ENCODE results near the gene HCFC2.
"Not testable (repeated sequence)": the region's sequence is repeated elsewhere in the genome, so short reads cannot be mapped to it uniquely, and the experiment has no call there.

DNA sequence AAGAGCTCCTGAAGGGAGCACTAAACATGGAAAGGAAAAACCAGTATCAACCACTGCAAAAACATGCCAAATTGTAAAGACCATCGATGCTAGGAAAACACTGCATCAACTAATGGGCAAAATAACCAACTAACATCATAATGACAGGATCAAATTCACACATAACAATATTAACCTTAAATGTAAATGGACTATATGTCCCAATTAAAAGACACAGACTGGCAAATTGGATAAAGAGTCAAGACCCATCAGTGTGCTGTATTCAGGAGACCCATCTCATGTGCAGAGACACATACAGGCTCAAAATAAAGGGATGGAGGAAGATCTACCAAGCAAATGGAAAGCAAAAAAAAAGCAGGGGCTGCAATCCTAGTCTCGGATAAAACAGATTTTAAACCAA lies 28.2 kb upstream of the HCFC2 start:
- TF ChIP-seq, protein P1, sequence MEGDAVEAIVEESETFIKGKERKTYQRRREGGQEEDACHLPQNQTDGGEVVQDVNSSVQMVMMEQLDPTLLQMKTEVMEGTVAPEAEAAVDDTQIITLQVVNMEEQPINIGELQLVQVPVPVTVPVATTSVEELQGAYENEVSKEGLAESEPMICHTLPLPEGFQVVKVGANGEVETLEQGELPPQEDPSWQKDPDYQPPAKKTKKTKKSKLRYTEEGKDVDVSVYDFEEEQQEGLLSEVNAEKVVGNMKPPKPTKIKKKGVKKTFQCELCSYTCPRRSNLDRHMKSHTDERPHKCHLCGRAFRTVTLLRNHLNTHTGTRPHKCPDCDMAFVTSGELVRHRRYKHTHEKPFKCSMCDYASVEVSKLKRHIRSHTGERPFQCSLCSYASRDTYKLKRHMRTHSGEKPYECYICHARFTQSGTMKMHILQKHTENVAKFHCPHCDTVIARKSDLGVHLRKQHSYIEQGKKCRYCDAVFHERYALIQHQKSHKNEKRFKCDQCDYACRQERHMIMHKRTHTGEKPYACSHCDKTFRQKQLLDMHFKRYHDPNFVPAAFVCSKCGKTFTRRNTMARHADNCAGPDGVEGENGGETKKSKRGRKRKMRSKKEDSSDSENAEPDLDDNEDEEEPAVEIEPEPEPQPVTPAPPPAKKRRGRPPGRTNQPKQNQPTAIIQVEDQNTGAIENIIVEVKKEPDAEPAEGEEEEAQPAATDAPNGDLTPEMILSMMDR (conservative IDR thresholded peaks at IDR 0.05; ENCODE audit: low read length): not testable (repeated sequence)
- TF ChIP-seq EZH2phosphoT487 (IDR thresholded peaks at IDR 0.05; ENCODE audit: borderline replicate concordance): not testable (repeated sequence)

All from Loucy (cell line).